GM19438 (cell line): ENCODE results near the gene PAPOLG.
A peak's percentile ranks its signal among the peaks of the same experiment; 100 is the strongest.

Experiments used
- ATAC-seq: cut with Tn5 transposase; IDR thresholded peaks from one replicate; pipeline ENCODE4 v1.9.1; 2021; ENCODE audit warnings: low read depth; ENCODE audit not compliant: unreplicated experiment

The PAPOLG gene

GRCh38 chr2:60756097-60757087 is at the start of gene PAPOLG:
Gene PAPOLG, plus strand, starts transcription at chr2:60756268. Its CDS starts 211 bp downstream, at chr2:60756479.
- peak; percentile 98 for ATAC-seq

GRCh38 chr2:60707750-60708371 is 48.2 kb upstream of the PAPOLG start:
- no peak for ATAC-seq

GRCh38 chr2:60708630-60709320 is 47.3 kb upstream of the PAPOLG start:
- no peak for ATAC-seq

GRCh38 chr2:60710707-60711106 is 45.4 kb upstream of the PAPOLG start:
- ATAC-seq = no peak

GRCh38 chr2:60715561-60715960 is 40.5 kb upstream of the PAPOLG start:
- no peak for ATAC-seq

- ATAC-seq = no peak
Observed at GRCh38 chr2:60717691-60718090, 38.4 kb upstream of the PAPOLG start.

- no peak for ATAC-seq
Observed at GRCh38 chr2:60719331-60719730, 36.7 kb upstream of the PAPOLG start.

GRCh38 chr2:60725466-60725865 is 30.6 kb upstream of the PAPOLG start:
- ATAC-seq = no peak

- no peak for ATAC-seq
Observed at GRCh38 chr2:60728855-60729254, 27.2 kb upstream of the PAPOLG start.

- no peak for ATAC-seq
Observed at GRCh38 chr2:60735496-60736250, 20.4 kb upstream of the PAPOLG start.

GRCh38 chr2:60738679-60739078 is 17.4 kb upstream of the PAPOLG start:
- ATAC-seq = no peak

GRCh38 chr2:60739156-60739555 is 16.9 kb upstream of the PAPOLG start:
- ATAC-seq = no peak

- ATAC-seq = no peak
Observed at GRCh38 chr2:60741576-60741975, 14.5 kb upstream of the PAPOLG start.

- no peak for ATAC-seq
Observed at GRCh38 chr2:60742419-60742818, 13.6 kb upstream of the PAPOLG start.

- ATAC-seq = no peak
Observed at GRCh38 chr2:60745330-60745729, 10.7 kb upstream of the PAPOLG start.

GRCh38 chr2:60745761-60746160 is 10.3 kb upstream of the PAPOLG start:
- ATAC-seq = no peak

GRCh38 chr2:60746318-60746717 is 9.8 kb upstream of the PAPOLG start:
- ATAC-seq = no peak

GRCh38 chr2:60759654-60760053 is 3.6 kb downstream of the PAPOLG start:
- no peak for ATAC-seq

GRCh38 chr2:60764736-60765534 is 8.9 kb downstream of the PAPOLG start:
- ATAC-seq = no peak

GRCh38 chr2:60766283-60766682 is 10.2 kb downstream of the PAPOLG start:
- ATAC-seq = no peak
